ENCODE measurements around the gene RNF17.

- TF ChIP-seq GATA3 (IDR thresholded peaks at IDR 0.05; ENCODE audit: low read depth, low read length) (no peak), GATA2 (IDR thresholded peaks at IDR 0.05; ENCODE audit: low read depth, low read length) (no peak)
These were observed 147.4 kb downstream of the RNF17 start for GRCh38 chr13:24911133-24911908.
